GM18873 (cell line): ENCODE results near the gene EED.
A peak's percentile ranks its signal among the peaks of the same experiment; 100 is the strongest.

ENCODE experiments used
- ATAC-seq: cut with Tn5 transposase; IDR thresholded peaks from one replicate; pipeline ENCODE4 v1.9.1; 2021; ENCODE audit warnings: mild to moderate bottlenecking, moderate library complexity, moderate number of reproducible peaks; ENCODE audit not compliant: unreplicated experiment, low FRiP score

Gene EED

DNA sequence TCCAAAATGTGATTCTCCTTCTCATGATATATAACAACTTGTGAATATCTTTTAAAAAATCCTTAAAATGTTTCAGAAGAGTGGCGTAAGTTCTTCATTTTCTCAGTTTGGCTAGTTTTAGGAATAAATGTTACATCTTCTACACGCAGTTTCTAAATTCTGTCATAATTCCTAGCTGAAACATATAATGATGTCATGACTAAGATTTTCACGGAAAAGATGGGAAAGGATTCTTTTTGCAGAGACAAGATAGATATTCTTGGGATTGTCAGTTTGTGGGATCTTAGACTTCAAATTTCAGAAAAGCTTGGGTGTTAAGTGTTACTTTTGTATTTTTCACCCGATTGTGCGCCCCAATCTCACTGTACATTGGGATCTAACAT, 1.7 kb downstream of the EED start:
- ATAC-seq: no peak

DNA sequence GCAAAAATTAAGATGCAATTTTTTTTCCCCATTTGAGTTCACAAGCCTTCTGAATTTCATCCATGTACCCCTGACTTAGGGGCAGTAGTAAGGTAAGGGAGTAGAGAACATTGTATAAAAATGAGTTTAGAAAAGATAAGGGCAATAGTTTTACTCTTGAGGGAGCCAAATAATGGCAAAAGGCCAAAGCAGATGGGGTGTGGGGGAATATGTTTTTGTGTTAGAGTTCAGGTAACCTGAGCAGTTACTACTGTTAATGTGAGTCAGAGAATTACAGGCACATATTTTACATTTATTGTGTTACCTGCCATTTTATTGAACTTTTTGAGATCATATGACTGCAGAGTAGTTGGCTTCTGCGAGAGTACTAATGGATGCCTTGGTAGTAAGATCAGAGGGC, 3.1 kb downstream of the EED start:
- no peak for ATAC-seq

DNA sequence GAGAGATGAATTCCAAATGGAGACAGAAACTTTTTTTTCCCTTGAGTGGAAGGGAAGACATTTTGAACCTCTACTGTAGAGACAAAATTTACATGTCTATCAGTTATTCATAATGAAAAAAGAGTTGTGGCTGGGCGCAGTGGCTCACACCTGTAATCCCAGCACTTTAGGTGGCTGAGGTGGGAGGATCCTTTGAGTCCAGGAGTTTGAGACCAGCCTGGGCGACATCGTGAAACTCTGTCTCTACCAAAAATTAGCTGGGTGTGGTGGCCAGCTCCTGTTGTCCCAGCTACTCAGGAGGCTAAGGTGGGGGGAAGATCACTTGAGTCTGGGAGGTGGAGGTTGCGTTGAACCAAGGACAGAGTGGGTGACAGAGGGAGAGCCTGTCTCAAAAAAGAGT, 4.1 kb downstream of the EED start:
- ATAC-seq: no peak

- ATAC-seq: no peak
Measured at GRCh38 chr11:86249307-86250098, 5.0 kb downstream of the EED start.

DNA sequence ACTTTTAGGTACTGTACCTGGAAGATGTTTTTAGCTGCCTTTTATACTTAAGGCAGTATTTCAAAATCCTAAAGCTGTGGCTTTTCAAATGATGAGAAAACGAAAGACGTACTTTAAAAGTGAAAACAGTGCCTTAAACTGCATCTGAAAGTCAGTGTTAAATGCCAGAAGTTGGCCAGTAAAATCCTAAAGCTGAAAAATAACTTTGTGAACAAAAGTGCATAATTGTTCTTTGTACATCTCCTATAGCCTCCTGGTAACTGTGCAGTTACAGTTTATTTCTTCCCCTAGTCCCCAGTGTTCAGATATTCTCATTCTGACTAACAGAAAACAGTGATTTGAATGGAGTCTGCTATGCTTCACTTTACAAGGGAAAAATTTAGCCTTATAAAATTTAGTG, 6.8 kb downstream of the EED start:
- no peak for ATAC-seq

GRCh38 chr11:86255896-86256295, 11.3 kb downstream of the EED start:
- ATAC-seq: peak; percentile 89

DNA sequence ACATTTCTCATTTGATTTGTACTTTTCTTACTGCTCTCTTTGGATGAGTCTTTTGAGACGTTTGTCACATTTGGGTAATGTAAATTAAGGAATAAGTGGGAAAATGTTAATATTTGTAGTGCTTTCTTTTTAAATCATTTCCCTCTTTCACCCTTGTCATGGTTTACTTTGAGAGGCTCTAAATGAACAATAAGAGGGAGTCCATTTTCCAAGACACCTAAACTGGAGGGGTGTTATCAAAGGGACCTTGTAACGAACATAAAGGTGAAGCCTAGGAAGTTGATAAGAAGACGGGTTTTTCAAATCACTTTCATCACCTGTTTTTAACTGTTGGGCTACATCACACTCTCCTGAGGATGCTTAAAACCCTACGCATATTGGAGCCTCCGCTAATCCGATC, 12.1 kb downstream of the EED start:
- no peak for ATAC-seq

DNA sequence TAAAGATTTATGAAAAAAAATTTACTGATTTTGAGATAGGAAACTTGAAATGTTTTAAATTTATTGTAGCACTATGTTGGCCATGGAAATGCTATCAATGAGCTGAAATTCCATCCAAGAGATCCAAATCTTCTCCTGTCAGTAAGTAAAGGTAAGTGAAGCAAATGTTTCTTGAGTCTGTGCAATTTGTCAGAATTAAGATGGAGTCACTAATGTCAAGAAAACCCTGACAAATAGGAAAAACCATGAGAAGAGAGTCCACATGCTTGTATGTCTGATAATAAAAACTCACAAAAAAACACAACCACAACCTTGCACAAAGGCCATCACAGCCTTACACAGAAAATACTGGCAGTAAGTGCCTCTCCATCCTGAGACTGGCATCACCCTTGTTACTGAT, 12.9 kb downstream of the EED start:
- no peak for ATAC-seq

GRCh38 chr11:86259730-86260129, 15.2 kb downstream of the EED start:
- ATAC-seq: no peak

GRCh38 chr11:86261328-86261727, 16.8 kb downstream of the EED start:
- ATAC-seq: no peak

GRCh38 chr11:86262387-86262786, 17.8 kb downstream of the EED start:
- ATAC-seq: no peak

- ATAC-seq: no peak
Measured at GRCh38 chr11:86264649-86265048, 20.1 kb downstream of the EED start.

DNA sequence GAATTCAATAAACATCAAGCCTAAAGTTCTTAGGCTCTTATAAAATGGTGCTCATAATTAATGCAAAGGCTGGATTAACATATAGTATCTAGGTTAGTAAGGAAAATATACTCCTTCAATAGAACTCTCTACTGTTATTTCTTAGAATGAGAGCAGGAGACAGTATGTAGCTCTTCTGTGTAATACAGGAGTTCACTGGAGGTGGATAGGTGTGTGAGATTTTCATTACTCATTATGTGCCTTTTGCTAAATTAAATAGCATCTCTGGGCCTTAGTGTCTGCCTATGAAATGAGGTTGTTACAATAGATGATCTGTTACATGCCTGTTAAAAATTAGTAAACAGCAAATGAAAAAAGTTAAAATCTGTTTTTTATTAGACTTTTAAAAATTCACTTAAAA, 20.6 kb downstream of the EED start:
- ATAC-seq: no peak

GRCh38 chr11:86269645-86270044, 25.1 kb downstream of the EED start:
- no peak for ATAC-seq

GRCh38 chr11:86274503-86274902, 29.9 kb downstream of the EED start:
- ATAC-seq: no peak

DNA sequence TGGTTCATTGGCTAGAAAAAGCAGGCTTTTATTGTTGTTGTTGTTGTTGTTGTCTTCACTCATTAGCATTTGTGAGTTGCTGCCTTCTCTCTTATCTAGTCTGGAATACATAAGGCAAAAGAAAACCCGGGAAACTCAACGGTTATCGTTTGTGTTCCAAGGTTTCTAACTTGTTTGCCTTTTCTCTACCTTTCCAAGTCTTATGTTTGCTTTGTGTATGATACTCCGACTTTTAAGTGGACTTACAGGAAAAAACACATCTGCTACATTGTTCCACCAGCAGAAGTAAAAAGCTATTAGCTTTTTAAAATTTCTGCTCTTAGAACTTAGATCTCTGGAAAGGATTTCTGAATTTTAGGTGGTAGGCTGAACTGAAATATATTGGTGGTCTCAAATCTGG, 30.4 kb downstream of the EED start:
- ATAC-seq: no peak

DNA sequence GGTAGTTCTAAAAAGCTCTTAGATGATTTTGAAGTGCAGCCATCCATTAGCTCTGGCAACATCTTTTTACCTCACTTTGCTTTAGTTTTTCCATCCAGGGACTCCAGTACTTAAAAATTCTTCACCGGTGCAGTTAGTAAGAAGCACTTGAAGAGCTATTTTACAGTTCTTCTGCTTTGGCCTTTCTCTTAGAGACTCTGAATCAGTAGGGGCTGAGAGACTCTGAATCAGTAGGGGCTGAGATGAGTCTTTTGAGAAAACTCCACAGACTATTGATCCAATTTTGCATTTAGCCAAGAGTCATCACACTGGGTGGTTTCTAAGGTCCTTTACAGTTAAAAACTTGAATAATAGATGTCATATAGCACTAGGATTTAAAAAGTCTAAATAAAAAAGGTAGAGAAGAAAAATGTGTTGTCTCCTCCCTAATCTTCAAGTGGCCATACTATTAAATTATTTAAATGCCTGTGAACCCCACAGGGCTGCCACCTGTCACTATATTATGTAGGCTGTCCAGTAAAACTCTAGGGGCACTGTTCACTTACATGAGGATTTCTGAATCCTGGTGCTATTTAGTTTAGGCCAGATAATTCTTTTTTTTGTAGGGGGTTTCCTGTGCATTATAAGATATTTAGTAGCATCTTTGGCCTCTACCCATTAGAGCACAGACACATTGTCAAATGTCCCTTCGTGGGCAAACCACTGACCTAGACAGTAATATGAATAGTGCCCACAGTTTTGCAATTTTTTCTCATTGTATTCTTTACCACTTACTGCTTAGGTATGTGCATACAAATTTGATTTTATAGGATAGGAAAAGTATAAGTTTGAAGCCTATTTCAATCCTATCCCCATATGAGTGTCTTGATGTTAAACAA, 31.2 kb downstream of the EED start:
- no peak for ATAC-seq

DNA sequence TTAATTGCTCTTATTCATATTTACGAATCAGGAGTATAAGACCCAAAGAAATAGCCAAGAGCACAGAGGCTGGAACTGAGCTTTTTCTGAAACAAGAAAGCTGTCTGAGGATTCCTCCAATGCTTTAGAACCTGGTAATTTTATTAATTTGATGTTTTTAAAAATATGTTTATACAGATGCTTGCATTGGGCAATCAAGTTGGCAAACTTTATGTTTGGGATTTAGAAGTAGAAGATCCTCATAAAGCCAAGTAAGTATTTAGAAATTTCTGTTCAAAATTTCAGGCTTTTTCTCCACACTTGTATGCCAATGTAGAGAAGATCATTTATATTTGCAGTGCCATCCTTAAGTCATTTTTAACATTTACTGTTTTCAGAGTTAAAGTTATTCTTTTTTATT, 33.2 kb downstream of the EED start:
- ATAC-seq: no peak

- ATAC-seq: no peak
Measured at GRCh38 chr11:86278226-86278625, 33.7 kb downstream of the EED start.

DNA sequence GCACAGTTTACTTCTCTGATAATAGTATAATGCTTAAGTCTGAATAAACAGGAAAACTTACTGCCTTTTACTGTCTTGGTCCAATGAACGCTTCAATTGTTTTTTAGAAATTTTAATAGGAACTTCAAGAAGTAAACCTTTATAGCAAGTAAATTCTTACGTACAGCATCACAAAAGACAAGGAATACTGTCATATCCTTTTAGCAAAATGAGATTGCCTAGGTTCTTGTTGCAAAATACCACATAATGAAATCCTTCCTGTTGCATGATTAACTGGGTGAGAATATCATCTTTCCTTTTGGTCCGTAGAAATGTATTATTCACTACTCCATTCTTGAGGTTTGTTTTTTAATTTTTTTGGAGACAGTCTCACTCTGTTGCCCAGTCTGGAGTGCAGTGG, 35.2 kb downstream of the EED start:
- ATAC-seq: no peak

DNA sequence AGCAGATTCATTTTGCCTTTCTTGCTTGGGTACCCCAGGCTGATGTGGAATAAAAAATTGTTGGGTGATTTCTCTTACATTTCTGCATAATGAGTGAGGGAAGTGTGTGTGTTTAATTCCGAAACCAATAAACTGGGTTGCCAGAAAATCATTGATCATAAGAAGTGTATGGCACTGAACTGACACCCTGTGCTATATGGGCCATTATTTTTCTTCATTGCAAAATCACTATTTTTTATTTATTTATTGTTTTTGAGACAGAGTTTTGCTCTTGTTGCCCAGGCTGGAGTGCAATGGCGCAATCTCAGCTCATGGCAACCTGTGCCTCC, 42.9 kb downstream of the EED start:
- ATAC-seq: no peak
